ENCODE results near the gene PATJ. TPM values are rescaled to one million over a fixed set of nuclear protein-coding genes. Genes with fewer than 3 reads are reported as not detected.

The PATJ gene
- total RNA-seq, 1 donor from 2014 or later = 5.7 TPM

- H3K27ac ChIP-seq (ENCODE audit: low read depth, low read length) = no peak within 1 kb of the TSS
- peaks cover 13 to 17% (median 16%) of the 10 kb centered on the region in 3 donors for H3K27me3 ChIP-seq (ENCODE audit: control insufficient read depth in 3 of 3, insufficient read depth in 3 of 3, low read length in 3 of 3)
- no peaks in the 10 kb centered on the region for H3K36me3 ChIP-seq (ENCODE audit: control insufficient read depth in 3 of 3, insufficient read depth in 3 of 3, low read length in 3 of 3)
- no peaks in the 10 kb centered on the region for H3K9me3 ChIP-seq (ENCODE audit: control insufficient read depth in 3 of 3, low read length in 3 of 3)
- H3K4me1 ChIP-seq (ENCODE audit: control insufficient read depth in 3 of 3, insufficient read depth in 3 of 3, low read length in 3 of 3) = no peaks in the 10 kb centered on the region
- H3K4me3 ChIP-seq (ENCODE audit: low read length in 3 of 3) = no peak within 1 kb of the TSS
- no peak within 1 kb of the TSS for H3K9ac ChIP-seq (ENCODE audit: low read depth in 1 of 3, low read length in 3 of 3)
Observed at GRCh38 chr1:62194651-62195544, 452.6 kb downstream of the PATJ start, which contains the start of gene L1TD1. L1TD1 (plus strand) TSS chr1:62194849; CDS start chr1:62206629, 11,780 bp downstream.

- Histone ChIP-seq H3K9me3 (ENCODE audit: control insufficient read depth in 3 of 3, low read length in 3 of 3) (no peaks in the 10 kb centered on the region), H3K4me1 (ENCODE audit: control insufficient read depth in 3 of 3, insufficient read depth in 3 of 3, low read length in 3 of 3) (no peaks in the 10 kb centered on the region), H3K27me3 (ENCODE audit: control insufficient read depth in 3 of 3, insufficient read depth in 3 of 3, low read length in 3 of 3) (peaks cover 13 to 17% (median 16%) of the 10 kb centered on the region in 3 donors), H3K36me3 (ENCODE audit: control insufficient read depth in 3 of 3, insufficient read depth in 3 of 3, low read length in 3 of 3) (no peaks in the 10 kb centered on the region), H3K27ac (ENCODE audit: low read depth, low read length) (no peak overlapping the region), H3K9ac (ENCODE audit: low read depth in 1 of 3, low read length in 3 of 3) (no peak overlapping the region), H3K4me3 (ENCODE audit: low read length in 3 of 3) (no peak overlapping the region)
Observed at GRCh38 chr1:62196086-62196690, 453.9 kb downstream of the PATJ start.

- peaks cover 13 to 17% (median 16%) of the 10 kb centered on the region in 3 donors for H3K27me3 ChIP-seq (ENCODE audit: control insufficient read depth in 3 of 3, insufficient read depth in 3 of 3, low read length in 3 of 3)
- no peaks in the 10 kb centered on the region for H3K4me1 ChIP-seq (ENCODE audit: control insufficient read depth in 3 of 3, insufficient read depth in 3 of 3, low read length in 3 of 3)
- no peaks in the 10 kb centered on the region for H3K9me3 ChIP-seq (ENCODE audit: control insufficient read depth in 3 of 3, low read length in 3 of 3)
- no peak overlapping the region for H3K27ac ChIP-seq (ENCODE audit: low read depth, low read length)
- H3K4me3 ChIP-seq (ENCODE audit: low read length in 3 of 3) = no peak overlapping the region
- H3K36me3 ChIP-seq (ENCODE audit: control insufficient read depth in 3 of 3, insufficient read depth in 3 of 3, low read length in 3 of 3) = no peaks in the 10 kb centered on the region
- H3K9ac ChIP-seq (ENCODE audit: low read depth in 1 of 3, low read length in 3 of 3) = no peak overlapping the region
Observed at GRCh38 chr1:62198069-62198780, 455.9 kb downstream of the PATJ start.

GRCh38 chr1:62198781-62199125, 456.5 kb downstream of the PATJ start:
- Histone ChIP-seq H3K9ac (ENCODE audit: low read depth in 1 of 3, low read length in 3 of 3) (no peak overlapping the region), H3K9me3 (ENCODE audit: control insufficient read depth in 3 of 3, low read length in 3 of 3) (no peaks in the 10 kb centered on the region), H3K4me3 (ENCODE audit: low read length in 3 of 3) (no peak overlapping the region), H3K4me1 (ENCODE audit: control insufficient read depth in 3 of 3, insufficient read depth in 3 of 3, low read length in 3 of 3) (no peaks in the 10 kb centered on the region), H3K27me3 (ENCODE audit: control insufficient read depth in 3 of 3, insufficient read depth in 3 of 3, low read length in 3 of 3) (peaks cover 13 to 17% (median 16%) of the 10 kb centered on the region in 3 donors), H3K36me3 (ENCODE audit: control insufficient read depth in 3 of 3, insufficient read depth in 3 of 3, low read length in 3 of 3) (no peaks in the 10 kb centered on the region), H3K27ac (ENCODE audit: low read depth, low read length) (no peak overlapping the region)

GRCh38 chr1:62207187-62207586, 464.9 kb downstream of the PATJ start:
- Histone ChIP-seq H3K9ac (ENCODE audit: low read depth in 1 of 3, low read length in 3 of 3) (no peak overlapping the region), H3K27me3 (ENCODE audit: control insufficient read depth in 3 of 3, insufficient read depth in 3 of 3, low read length in 3 of 3) (no peaks in the 10 kb centered on the region), H3K9me3 (ENCODE audit: control insufficient read depth in 3 of 3, low read length in 3 of 3) (peaks cover 0 to 2% (median 0%) of the 10 kb centered on the region in 3 donors), H3K27ac (ENCODE audit: low read depth, low read length) (no peak overlapping the region), H3K4me1 (ENCODE audit: control insufficient read depth in 3 of 3, insufficient read depth in 3 of 3, low read length in 3 of 3) (no peaks in the 10 kb centered on the region), H3K4me3 (ENCODE audit: low read length in 3 of 3) (no peak overlapping the region), H3K36me3 (ENCODE audit: control insufficient read depth in 3 of 3, insufficient read depth in 3 of 3, low read length in 3 of 3) (no peaks in the 10 kb centered on the region)

GRCh38 chr1:62208087-62208486, 465.8 kb downstream of the PATJ start:
- H3K27me3 ChIP-seq (ENCODE audit: control insufficient read depth in 3 of 3, insufficient read depth in 3 of 3, low read length in 3 of 3) = no peaks in the 10 kb centered on the region
- H3K9ac ChIP-seq (ENCODE audit: low read depth in 1 of 3, low read length in 3 of 3) = no peak overlapping the region
- H3K36me3 ChIP-seq (ENCODE audit: control insufficient read depth in 3 of 3, insufficient read depth in 3 of 3, low read length in 3 of 3) = no peaks in the 10 kb centered on the region
- H3K4me3 ChIP-seq (ENCODE audit: low read length in 3 of 3) = no peak overlapping the region
- H3K4me1 ChIP-seq (ENCODE audit: control insufficient read depth in 3 of 3, insufficient read depth in 3 of 3, low read length in 3 of 3) = no peaks in the 10 kb centered on the region
- no peak overlapping the region for H3K27ac ChIP-seq (ENCODE audit: low read depth, low read length)
- peaks cover 0 to 2% (median 0%) of the 10 kb centered on the region in 3 donors for H3K9me3 ChIP-seq (ENCODE audit: control insufficient read depth in 3 of 3, low read length in 3 of 3)

GRCh38 chr1:62208970-62209369, 466.7 kb downstream of the PATJ start:
- Histone ChIP-seq H3K9me3 (ENCODE audit: control insufficient read depth in 3 of 3, low read length in 3 of 3) (peaks cover 0 to 2% (median 0%) of the 10 kb centered on the region in 3 donors), H3K27ac (ENCODE audit: low read depth, low read length) (no peak overlapping the region), H3K27me3 (ENCODE audit: control insufficient read depth in 3 of 3, insufficient read depth in 3 of 3, low read length in 3 of 3) (no peaks in the 10 kb centered on the region), H3K9ac (ENCODE audit: low read depth in 1 of 3, low read length in 3 of 3) (no peak overlapping the region), H3K4me3 (ENCODE audit: low read length in 3 of 3) (no peak overlapping the region), H3K4me1 (ENCODE audit: control insufficient read depth in 3 of 3, insufficient read depth in 3 of 3, low read length in 3 of 3) (no peaks in the 10 kb centered on the region), H3K36me3 (ENCODE audit: control insufficient read depth in 3 of 3, insufficient read depth in 3 of 3, low read length in 3 of 3) (no peaks in the 10 kb centered on the region)

- Histone ChIP-seq H3K27ac (ENCODE audit: low read depth, low read length) (no peak overlapping the region), H3K9ac (ENCODE audit: low read depth in 1 of 3, low read length in 3 of 3) (no peak overlapping the region), H3K4me1 (ENCODE audit: control insufficient read depth in 3 of 3, insufficient read depth in 3 of 3, low read length in 3 of 3) (no peaks in the 10 kb centered on the region)
Observed at GRCh38 chr1:62209931-62210595, 467.8 kb downstream of the PATJ start.

GRCh38 chr1:62210960-62211359, 468.7 kb downstream of the PATJ start:
- Histone ChIP-seq H3K9ac (ENCODE audit: low read depth in 1 of 3, low read length in 3 of 3) (no peak overlapping the region), H3K27me3 (ENCODE audit: control insufficient read depth in 3 of 3, insufficient read depth in 3 of 3, low read length in 3 of 3) (no peaks in the 10 kb centered on the region), H3K9me3 (ENCODE audit: control insufficient read depth in 3 of 3, low read length in 3 of 3) (no peaks in the 10 kb centered on the region), H3K27ac (ENCODE audit: low read depth, low read length) (no peak overlapping the region), H3K4me3 (ENCODE audit: low read length in 3 of 3) (no peak overlapping the region), H3K36me3 (ENCODE audit: control insufficient read depth in 3 of 3, insufficient read depth in 3 of 3, low read length in 3 of 3) (no peaks in the 10 kb centered on the region), H3K4me1 (ENCODE audit: control insufficient read depth in 3 of 3, insufficient read depth in 3 of 3, low read length in 3 of 3) (no peaks in the 10 kb centered on the region)

More at GRCh38 chr1:62209931-62210595, 467.8 kb downstream of the PATJ start:
- Histone ChIP-seq H3K4me3 (ENCODE audit: low read length in 3 of 3) (no peak overlapping the region), H3K27me3 (ENCODE audit: control insufficient read depth in 3 of 3, insufficient read depth in 3 of 3, low read length in 3 of 3) (no peaks in the 10 kb centered on the region), H3K36me3 (ENCODE audit: control insufficient read depth in 3 of 3, insufficient read depth in 3 of 3, low read length in 3 of 3) (no peaks in the 10 kb centered on the region), H3K9me3 (ENCODE audit: control insufficient read depth in 3 of 3, low read length in 3 of 3) (no peaks in the 10 kb centered on the region)

Measured in skeletal muscle tissue (tissue), 4 donors.